ENCODE measurements around the gene ZNF774.

Gene ZNF774

DNA sequence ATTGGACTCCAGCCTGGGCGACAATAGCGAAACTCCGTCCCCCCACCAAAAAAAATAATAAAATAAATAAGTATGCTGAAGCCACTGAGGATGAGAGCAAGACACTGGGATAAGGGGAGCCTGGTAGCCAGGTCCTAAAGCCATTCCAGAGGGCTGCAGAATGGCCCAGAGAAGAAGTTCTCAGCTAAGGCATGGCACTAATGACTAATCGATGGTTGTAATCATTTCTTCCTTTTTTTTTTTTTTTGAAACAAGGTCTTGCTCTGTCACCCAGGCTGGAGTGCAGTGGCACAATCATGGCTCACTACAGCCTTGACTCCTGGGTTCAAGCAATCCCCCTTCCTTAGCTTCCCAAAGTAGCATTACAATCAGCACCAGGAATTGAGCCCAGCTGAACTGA, 25.6 kb upstream of the ZNF774 start:
- Histone ChIP-seq H2AFZ (ENCODE audit: low read length) (no peak overlapping the region), H3K27me3 (ENCODE audit: insufficient read depth, low read length) (no peaks in the 10 kb centered on the region), H4K20me1 (ENCODE audit: insufficient read depth, low read length) (no peaks in the 10 kb centered on the region), H3K79me2 (ENCODE audit: insufficient read depth, low read length) (no peaks in the 10 kb centered on the region), H3K4me2 (ENCODE audit: low read length) (no peak overlapping the region), H3K9ac (ENCODE audit: low read length) (no peak overlapping the region), H3K4me1 (ENCODE audit: insufficient read depth, low read length, severe bottlenecking) (no peaks in the 10 kb centered on the region), H3F3A (ENCODE audit: insufficient read depth, low read length) (no peaks in the 10 kb centered on the region), H3K9me2 (ENCODE audit: low read depth, low read length) (no peaks in the 10 kb centered on the region), H3K27ac (ENCODE audit: low read depth, low read length, poor library complexity, severe bottlenecking) (no peak overlapping the region), H3K36me3 (ENCODE audit: insufficient read depth, low read length) (no peaks in the 10 kb centered on the region), H3K4me3 (ENCODE audit: low read depth, low read length, poor library complexity, severe bottlenecking) (no peak overlapping the region), H3K9me3 (ENCODE audit: low read length) (no peaks in the 10 kb centered on the region)
- no peak for TF ChIP-seq EZH2 (IDR thresholded peaks at IDR 0.05; ENCODE audit: borderline replicate concordance, low read length)
- TF ChIP-seq, protein P1, sequence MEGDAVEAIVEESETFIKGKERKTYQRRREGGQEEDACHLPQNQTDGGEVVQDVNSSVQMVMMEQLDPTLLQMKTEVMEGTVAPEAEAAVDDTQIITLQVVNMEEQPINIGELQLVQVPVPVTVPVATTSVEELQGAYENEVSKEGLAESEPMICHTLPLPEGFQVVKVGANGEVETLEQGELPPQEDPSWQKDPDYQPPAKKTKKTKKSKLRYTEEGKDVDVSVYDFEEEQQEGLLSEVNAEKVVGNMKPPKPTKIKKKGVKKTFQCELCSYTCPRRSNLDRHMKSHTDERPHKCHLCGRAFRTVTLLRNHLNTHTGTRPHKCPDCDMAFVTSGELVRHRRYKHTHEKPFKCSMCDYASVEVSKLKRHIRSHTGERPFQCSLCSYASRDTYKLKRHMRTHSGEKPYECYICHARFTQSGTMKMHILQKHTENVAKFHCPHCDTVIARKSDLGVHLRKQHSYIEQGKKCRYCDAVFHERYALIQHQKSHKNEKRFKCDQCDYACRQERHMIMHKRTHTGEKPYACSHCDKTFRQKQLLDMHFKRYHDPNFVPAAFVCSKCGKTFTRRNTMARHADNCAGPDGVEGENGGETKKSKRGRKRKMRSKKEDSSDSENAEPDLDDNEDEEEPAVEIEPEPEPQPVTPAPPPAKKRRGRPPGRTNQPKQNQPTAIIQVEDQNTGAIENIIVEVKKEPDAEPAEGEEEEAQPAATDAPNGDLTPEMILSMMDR (IDR thresholded peaks at IDR 0.05; ENCODE audit: low read length) = no peak

DNA sequence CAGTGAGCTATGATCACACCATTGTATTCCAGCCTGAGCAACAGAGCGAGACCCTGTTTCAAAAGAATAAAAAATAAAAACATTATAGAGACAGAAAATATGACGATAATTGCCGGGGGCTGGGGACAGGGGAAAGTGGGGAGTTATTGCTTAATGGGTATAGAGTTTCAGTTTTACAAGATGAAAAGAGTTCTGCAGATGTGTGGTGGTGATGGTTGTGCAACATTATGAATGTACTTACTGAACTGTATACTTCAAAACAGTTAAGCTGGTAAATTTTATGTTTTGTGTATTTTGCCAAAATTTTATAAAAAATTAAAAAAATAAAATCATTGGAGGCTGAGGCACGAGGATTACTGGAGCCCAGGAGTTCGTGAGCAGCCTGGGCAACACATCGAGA, 24.8 kb upstream of the ZNF774 start:
- no peaks in the 10 kb centered on the region for H3K4me1 ChIP-seq (ENCODE audit: insufficient read depth, low read length, severe bottlenecking)
- no peak overlapping the region for H2AFZ ChIP-seq (ENCODE audit: low read length)
- no peaks in the 10 kb centered on the region for H3K27me3 ChIP-seq (ENCODE audit: insufficient read depth, low read length)
- H3F3A ChIP-seq (ENCODE audit: insufficient read depth, low read length) = no peaks in the 10 kb centered on the region
- H3K79me2 ChIP-seq (ENCODE audit: insufficient read depth, low read length) = no peaks in the 10 kb centered on the region
- no peak overlapping the region for H3K27ac ChIP-seq (ENCODE audit: low read depth, low read length, poor library complexity, severe bottlenecking)
- no peak overlapping the region for H3K4me2 ChIP-seq (ENCODE audit: low read length)
- H3K4me3 ChIP-seq (ENCODE audit: low read depth, low read length, poor library complexity, severe bottlenecking) = no peak overlapping the region
- no peaks in the 10 kb centered on the region for H3K36me3 ChIP-seq (ENCODE audit: insufficient read depth, low read length)
- TF ChIP-seq EZH2 (IDR thresholded peaks at IDR 0.05; ENCODE audit: borderline replicate concordance, low read length) = no peak
- TF ChIP-seq, protein P1 (IDR thresholded peaks at IDR 0.05; ENCODE audit: low read length) = no peak
- no peaks in the 10 kb centered on the region for H4K20me1 ChIP-seq (ENCODE audit: insufficient read depth, low read length)
- H3K9ac ChIP-seq (ENCODE audit: low read length) = no peak overlapping the region
- H3K9me3 ChIP-seq (ENCODE audit: low read length) = no peaks in the 10 kb centered on the region
- no peaks in the 10 kb centered on the region for H3K9me2 ChIP-seq (ENCODE audit: low read depth, low read length)

DNA sequence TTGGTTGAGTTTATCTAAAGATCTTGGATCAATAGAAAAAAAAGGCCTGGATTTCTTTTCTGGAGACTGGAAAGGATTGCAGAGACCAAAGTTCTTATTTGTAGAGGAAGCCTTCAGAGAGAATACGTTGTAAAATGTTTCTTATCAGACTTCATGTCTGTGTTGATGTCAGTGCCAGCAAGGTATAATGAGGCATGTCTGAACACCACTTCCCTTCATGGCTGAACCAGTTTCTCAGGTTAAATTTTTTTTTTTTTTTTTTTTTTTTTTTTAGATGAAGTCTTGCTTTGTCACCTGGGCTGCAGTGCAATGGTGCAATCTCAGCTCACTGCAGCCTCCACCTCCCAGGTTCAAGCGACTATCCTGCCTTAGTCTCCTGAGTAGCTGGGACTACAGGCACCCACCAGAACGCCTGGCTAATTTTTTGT, 17.8 kb upstream of the ZNF774 start:
- Histone ChIP-seq H3K27ac (ENCODE audit: low read depth, low read length, poor library complexity, severe bottlenecking) (no peak overlapping the region), H3F3A (ENCODE audit: insufficient read depth, low read length) (no peaks in the 10 kb centered on the region), H4K20me1 (ENCODE audit: insufficient read depth, low read length) (no peaks in the 10 kb centered on the region), H3K9me2 (ENCODE audit: low read depth, low read length) (no peaks in the 10 kb centered on the region), H3K9ac (ENCODE audit: low read length) (no peak overlapping the region), H2AFZ (ENCODE audit: low read length) (no peak overlapping the region), H3K4me3 (ENCODE audit: low read depth, low read length, poor library complexity, severe bottlenecking) (no peak overlapping the region), H3K36me3 (ENCODE audit: insufficient read depth, low read length) (no peaks in the 10 kb centered on the region), H3K4me1 (ENCODE audit: insufficient read depth, low read length, severe bottlenecking) (no peaks in the 10 kb centered on the region), H3K79me2 (ENCODE audit: insufficient read depth, low read length) (no peaks in the 10 kb centered on the region), H3K27me3 (ENCODE audit: insufficient read depth, low read length) (no peaks in the 10 kb centered on the region), H3K4me2 (ENCODE audit: low read length) (no peak overlapping the region), H3K9me3 (ENCODE audit: low read length) (no peaks in the 10 kb centered on the region)
- TF ChIP-seq, protein P1 (IDR thresholded peaks at IDR 0.05; ENCODE audit: low read length) = no peak
- no peak for TF ChIP-seq EZH2 (IDR thresholded peaks at IDR 0.05; ENCODE audit: borderline replicate concordance, low read length)
